NCI-H2029 treated with DMSO at 0.1 percent for 48 hours (cell line): ENCODE results near the gene CYP4F8.
A peak's percentile ranks its signal among the peaks of the same experiment; 100 is the strongest.

ENCODE experiments used
- DNase-seq: peaks from one replicate; lab custom pipeline; 2025; lab: John Stamatoyannopoulos, UW

Gene CYP4F8

DNA sequence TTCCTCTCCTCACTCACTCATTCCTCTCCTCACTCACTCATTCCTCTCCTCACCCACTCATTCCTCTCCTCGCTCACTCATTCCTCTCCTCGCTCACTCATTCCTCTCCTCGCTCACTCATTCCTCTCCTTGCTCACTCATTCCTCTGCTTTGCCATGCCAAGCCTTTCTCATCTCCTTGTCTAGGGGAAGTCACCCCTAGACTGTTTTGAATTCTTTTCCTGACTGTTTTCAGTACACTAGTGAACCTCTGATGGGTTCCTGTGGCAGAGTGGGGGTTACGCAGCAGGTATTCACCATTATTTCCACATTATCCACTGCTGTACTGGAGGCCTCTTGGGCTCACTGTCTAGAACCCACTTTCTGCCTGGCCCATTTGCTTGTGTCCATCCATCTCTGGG, 1.2 kb downstream of the CYP4F8 start:
- no peak for DNase-seq

DNA sequence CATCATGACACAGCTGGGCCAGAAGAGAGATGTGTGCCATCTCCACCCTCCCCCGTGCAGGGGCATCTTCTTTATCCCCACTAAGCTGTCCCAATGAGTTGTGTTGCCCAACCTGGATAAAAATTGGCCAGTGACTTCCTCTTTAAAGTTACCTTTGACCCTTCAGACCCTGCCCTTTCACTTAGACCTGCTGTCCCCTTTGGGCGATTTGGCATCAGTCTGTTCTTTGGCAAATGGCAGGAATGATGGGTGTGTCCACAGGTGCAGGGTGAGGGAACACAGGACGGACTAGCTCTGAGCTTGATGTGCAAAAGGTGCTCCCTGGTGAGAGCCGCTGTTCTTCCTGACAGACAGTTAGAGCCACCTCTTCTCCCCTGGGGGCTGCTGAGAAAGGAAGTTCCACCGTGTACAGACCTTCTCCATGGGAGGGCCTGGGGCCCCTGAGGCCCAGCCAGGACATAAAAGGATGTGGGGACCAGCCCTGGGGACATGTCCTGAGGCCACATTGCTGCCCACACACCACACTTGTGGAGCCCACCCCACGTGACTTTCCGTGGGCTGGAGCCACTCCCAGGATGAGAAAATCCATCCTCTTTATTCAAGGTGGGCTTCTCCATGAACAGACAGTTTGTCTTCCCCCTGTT, 1.7 kb downstream of the CYP4F8 start:
- DNase-seq: no peak

DNA sequence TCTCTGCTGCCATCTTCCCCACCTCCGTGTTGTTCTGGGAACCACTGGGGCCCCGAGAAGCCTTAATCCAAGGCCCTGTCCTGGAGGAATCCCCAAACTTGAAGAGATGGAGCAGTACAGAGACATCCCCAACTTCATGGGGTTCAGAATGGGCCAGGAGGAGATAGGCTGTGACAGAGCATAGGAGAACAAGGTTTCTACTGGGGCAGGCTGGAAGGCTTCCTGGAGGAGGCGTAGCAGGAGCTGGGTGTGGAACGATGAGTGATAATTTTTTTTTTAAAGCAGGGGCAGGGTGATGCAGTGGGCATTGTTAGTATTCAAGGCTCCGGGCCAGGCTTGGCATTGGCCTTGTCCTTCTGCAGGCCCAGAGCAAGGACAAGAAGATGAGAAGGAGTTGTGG, 3.3 kb downstream of the CYP4F8 start:
- DNase-seq: no peak

DNA sequence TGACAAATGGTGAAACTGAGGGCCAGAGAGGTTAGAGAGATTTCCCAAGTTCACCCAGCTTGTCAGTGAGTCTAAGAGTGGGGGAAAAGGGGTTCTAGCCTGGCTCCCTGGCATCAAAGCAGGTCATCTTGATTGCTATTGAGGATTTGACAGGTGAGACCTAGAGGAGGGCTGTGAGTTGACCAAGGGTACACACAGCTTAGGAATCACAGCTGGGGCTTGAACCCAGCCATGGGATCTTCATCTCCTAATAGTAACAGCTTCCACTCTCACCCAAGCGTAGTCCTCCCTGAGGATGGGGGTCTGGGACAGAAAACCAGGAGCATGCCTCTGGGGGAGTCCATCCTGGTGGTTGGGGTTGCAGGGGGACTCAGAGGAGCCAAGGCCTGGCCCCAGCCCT, 6.8 kb downstream of the CYP4F8 start:
- no peak for DNase-seq

DNA sequence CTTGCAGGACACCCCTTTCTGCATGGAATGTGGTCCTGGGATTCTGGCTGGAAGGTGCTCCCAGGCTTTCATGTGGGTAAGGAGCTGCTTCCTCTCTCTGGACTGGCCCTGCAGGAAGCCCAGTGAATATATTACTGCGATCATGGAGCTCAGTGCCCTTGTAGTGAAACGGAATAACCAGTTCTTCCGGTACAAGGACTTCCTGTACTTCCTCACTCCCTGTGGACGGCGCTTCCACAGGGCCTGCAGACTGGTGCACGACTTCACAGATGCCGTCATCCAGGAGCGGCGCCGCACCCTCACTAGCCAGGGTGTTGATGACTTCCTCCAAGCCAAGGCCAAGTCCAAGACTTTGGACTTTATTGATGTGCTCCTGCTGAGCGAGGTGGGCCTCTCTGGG, 8.0 kb downstream of the CYP4F8 start:
- no peak for DNase-seq

DNA sequence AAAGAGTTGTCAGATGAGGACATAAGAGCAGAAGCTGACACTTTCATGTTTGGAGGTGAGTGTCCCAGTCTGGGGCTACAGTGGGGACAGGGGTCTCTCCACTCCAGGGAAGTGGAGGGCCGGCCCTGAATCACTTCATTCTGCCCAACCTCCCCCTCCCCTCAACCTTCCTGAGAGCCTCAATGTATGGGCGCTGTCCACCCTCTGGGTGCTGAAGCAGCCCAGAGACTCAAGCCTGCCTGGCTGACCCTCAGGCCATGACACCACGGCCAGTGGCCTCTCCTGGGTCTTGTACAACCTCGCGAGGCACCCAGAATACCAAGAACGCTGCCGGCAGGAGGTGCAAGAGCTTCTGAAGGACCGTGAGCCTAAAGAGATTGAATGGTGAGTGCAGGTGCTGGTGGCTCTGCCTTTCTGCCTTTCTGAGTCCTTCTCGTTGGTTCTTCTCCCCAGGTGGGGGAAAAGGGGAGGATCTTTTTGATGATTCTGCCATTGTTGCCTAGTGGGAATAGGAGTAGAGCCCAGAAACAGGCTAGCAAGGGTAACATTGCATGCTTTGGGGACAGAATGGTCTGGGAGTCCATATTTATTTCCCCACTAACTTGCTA, 8.8 kb downstream of the CYP4F8 start:
- DNase-seq: no peak

DNA sequence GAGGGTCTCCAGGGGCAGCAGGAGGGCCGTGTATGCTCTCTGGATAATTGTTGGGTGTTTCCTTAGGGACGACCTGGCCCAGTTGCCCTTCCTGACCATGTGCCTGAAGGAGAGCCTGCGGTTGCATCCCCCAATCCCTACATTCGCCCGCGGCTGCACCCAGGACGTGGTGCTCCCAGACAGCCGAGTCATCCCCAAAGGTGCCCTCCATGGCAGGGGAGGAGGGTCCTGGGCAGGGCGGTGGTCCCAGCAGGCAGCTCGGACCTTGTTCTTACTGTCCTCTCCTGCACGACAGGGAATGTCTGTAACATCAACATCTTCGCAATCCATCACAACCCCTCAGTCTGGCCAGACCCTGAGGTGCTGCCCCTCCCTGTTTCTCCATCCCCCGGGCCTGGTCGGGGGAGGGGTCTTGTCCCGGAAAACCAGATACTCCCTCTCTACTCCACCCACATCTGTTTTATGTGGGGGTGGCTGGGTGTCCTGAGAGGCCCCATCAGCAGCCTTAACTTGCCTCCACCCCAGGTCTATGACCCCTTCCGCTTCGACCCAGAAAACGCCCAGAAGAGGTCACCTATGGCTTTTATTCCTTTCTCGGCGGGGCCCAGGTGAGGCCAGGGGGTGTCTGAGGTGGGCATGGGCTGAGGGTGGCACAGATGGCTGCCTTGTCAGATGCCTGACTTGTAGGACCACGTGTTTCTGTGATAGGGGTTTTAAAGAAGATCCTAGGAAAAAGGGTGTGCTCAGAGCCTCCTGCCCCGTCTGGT, 13.4 kb downstream of the CYP4F8 start:
- DNase-seq: no peak

DNA sequence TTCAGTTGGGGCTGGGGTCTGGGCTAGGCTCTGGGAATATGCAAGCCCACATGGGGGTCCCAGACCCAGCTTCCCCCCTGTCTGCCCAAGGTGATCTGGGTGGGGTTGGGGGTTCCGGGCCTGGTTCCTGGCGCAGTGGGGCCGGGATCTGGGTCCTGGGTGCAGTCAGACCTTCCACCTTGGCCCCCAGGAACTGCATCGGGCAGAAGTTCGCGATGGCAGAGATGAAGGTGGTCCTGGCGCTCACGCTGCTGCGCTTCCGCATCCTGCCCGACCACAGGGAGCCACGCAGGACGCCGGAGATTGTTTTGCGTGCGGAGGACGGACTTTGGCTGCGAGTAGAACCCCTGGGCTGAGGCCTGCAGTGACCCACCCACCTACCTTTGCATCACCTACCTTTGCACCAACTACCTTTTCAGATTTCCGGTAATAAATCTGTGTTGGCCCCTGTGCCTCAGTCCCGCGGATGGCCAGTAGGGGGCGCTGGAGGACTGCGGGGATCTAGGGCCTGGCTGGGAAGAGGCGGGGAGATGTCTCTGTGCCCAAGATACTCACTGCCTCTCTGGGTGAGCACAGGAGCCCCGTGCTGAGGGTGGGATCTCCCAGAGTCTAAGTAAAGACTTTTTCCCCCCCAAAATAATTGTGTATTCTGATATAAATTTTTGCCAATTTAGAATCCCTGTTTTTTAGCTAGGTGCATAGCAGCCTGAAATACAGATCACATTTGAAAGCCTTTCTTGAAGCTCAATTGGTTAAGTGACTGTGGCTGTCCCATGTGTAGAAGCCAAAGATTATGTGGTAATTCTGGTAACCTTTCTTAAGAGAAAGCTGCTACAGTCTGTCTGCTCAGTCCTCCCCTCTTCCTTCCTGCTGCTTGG, 14.2 kb downstream of the CYP4F8 start:
- DNase-seq: peak; percentile 84

DNA sequence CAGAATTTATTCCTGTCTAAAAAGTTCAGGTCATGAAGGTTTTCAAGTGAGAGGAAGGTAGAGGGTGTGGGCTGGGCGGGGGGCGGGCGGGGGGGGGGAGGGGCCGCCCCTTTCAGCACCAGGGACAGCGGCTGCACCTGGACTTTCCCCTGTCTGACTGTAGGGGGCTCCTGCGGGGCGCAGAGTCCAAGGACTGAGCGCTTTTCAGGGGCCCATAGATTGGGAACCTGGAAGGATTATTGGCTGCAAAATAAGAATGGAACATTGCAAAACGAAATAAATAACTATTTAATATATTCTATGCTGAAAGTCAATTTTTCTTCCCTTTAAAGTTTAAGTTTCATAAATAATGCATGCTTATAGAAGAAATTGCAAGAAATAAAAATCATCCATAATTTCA, 16.8 kb downstream of the CYP4F8 start:
- DNase-seq: no peak

DNA sequence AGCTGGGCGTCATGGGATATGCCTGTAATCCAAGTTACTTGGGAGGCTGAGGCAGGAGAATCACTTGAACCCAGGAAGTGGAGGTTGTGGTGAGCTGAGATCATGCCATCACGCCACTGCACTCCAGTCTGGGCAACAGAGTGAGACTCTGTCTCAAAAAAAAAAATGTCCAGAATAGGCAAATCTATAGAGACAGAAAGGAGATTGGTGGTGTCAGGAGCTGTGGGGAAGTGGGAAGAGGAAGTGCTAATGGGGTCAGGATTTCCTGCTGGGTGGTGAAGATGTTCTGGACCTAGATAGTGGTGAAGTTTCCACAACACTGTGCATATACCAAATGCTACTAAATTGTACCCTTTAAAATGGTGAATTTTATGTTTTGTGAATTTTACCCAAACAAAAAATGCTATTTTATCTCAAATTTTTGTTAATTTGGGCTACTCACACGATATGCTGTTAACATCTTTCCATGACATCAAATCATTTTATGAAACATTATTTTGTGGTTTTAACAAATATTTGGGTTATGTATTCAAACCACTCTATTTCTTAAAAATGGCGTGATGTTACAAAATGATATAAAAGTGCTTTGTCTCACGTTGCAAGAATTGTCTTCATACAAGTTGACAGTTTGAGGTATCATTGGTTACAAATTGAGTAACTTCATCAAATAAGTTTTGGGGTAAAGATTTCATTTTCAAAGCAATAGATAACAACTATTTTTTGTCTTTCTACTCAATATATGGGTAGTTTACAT, 18.2 kb downstream of the CYP4F8 start:
- no peak for DNase-seq

DNA sequence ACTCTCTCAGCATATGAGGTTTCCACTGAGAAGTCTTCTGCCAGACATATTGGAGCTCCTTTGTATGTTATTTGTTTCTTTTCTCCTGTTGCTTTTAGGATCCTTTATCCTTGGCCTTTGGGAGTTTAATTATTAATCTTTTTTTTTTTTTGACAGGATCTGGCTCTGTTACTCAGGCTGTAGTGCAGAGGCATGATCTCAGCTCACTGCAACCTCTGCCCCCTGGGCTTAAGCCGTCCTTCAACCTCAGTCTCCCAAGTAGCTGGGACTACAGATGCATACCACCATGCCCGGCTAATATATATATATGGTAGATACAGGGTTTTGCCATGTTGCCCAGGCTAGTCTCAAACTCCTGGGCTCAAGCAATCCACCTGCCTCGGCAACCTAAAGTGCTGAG, 19.1 kb downstream of the CYP4F8 start:
- DNase-seq: no peak

DNA sequence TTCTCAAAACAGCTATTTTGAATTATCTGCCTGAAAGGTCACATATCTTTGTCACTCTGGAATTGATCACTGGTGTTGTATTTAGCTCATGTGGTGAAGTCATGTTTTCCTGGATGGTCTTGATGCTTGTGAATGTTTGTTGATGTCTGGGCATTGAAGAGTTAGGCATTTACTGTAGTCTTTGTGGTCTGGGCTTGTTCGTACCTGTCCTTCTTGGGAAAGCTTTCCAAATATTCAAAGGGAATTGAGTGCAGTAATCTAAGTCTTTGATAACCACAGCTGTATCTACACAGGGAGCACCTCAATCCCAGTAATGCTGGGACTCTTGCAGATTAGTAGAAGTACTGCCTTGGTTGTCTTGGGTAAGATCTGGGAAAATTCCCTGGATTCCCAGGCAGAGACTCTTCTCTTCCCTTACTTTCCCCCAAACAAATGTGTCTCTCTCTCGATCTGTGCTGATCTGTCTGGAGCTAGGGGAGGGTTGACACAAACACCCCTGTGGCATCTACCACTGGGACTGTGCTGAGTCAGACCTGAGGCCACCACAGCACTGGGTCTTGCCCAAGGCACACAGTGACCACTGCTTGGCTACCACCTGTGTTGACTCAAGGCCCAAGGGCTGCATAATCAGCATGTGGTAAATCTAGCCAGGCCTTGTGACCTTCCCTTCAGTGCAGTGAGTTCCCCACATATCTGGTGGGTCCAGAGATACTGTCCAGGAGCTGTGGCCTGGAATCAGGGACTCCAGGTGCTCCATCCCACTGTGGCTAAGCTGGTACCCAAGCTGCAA, 20.2 kb downstream of the CYP4F8 start:
- DNase-seq: no peak

DNA sequence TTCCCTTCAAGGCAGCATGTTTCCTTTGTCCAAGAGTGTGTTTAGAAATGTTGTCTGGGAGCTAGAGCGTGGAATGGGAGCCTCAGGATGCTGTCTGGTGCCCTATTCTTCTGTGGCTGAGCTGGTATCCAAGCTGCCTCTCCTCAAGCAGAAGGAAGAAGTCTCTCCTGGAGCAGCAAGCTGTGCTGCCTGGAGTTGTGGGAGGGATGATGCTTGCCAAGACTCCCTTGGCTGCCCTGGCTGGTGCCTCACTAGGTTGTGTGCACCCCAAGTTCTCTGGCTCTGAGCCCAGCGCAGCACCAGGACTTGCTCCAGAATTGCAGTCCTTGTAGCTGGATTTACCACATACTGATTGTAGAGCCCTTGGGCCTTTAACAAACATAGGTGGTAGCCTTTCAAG, 21.0 kb downstream of the CYP4F8 start:
- DNase-seq: no peak

DNA sequence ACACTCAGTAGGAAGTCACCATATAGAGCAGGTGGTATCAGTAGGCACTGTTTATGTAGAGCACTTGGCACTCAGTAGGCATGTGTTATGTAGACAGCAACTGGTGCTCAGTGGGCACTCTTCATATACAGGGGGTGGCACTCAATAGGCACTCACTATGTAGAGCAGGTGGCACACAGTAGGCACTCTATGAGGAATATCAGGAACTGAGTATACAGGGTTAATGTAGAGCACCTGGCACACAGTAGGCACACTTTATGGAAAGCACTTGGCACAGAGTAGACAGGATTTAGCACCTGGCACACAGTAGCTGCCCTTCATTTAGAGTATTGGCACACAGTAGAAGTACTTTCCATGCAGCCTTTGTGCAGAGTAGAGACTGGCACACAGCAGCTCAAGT, 24.6 kb downstream of the CYP4F8 start:
- DNase-seq: peak; percentile 61

DNA sequence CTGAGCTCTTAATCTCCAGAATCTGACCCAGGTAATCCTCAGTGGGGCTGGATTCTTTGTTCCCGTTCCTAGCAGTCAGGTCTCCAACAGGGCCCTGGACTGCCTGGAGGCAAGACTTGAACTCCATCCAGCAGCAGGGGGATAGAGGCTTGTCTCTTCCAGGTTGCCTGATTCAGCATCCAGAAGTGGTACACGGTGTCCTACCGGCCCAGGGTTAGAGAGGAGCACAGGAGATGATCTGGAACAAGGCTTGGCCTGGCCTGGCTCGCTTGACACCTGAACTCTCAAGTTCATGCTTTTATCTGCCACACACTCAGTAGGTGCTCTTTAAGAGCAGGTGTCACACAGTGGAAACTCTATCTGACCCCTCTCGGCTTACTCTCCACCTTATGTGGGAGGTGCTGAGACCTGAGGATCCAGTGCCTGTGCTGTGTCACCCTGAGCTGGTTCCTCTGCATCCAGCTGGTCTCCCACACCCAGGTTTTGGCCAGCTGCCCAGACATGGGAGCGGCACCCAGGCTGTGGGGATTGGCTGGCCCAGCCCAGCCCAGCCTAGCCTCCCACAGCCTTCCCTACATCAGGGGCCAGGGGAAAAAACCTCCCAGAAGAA, 25.4 kb downstream of the CYP4F8 start, which contains the start of gene CYP4F3:
Gene CYP4F3 (plus strand): TSS at position 604 of the 610 bp plus-strand sequence. CDS start 519 bp downstream, outside the sequence.
- DNase-seq: peak; percentile 83

DNA sequence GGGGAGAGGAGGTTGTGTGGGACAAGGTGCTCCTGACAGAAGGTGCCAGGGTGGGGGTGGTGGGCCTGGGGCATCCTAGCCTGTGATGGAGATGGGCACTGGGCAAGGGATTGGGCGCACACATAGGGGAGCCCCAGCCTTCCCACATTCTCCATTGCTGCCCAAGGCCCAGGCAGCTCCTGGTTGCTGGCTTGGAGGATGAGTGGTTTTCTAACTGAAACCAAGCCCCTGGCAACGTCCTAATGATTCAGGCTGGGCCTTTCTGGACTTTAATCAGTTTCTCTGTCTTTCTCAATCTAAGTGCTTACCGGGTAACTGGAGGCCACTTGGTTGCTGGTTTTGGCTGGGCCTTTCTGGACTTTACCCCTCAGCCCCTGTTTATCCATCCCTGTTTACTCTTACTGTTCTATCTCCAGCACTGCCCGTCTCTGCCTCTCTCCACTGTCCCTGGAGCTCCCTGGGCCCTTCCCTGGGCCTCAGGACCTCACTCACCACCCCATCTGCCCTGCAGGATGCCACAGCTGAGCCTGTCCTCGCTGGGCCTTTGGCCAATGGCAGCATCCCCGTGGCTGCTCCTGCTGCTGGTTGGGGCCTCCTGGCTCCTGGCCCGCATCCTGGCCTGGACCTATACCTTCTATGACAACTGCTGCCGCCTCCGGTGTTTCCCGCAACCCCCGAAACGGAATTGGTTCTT, 26.0 kb downstream of the CYP4F8 start:
- no peak for DNase-seq

DNA sequence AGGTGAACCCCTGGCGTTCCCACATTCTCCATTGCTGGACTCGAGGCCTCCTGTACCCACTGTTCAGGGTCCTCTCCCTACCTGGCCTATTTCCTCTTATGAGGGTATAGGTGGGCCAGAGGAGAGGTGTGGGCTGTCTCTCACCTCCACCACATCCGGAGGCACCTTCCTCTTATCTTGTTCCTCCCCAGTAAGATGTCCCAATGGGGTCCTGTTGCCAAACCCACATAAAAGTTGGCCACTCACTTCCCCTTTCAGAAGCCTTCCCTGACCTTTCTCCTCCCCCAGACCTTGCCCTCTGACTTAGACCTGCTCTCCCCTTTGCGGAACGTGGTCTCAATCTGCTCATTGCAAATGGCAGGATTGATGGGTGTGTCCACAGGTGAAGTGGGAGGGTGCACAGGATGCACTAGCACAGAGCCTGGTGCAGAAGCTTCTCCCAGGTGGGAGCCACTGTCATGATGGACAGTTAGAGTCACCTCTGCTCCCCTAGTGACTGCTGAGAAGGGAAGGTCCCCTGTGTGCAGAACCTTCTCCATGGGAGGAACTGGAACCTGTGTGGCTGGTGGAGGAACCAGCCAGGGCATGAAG, 27.0 kb downstream of the CYP4F8 start:
- no peak for DNase-seq

DNA sequence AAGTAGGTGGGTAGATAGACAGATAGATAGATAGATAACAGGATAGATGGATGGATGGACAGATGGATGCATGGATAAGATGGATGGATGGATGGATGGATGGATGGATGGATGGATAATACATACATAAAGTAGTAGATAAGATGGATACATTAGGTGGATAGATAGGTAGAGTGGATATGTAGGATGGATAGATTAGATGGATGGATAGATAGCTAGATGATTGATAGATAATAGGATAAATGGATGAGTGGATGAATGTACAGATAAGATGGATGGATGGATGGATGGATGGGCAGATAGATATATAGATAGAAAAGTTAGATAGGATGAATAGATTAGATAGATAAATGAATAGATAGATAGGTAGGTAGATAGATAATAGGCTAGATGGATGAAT, 27.8 kb downstream of the CYP4F8 start:
- DNase-seq: no peak

DNA sequence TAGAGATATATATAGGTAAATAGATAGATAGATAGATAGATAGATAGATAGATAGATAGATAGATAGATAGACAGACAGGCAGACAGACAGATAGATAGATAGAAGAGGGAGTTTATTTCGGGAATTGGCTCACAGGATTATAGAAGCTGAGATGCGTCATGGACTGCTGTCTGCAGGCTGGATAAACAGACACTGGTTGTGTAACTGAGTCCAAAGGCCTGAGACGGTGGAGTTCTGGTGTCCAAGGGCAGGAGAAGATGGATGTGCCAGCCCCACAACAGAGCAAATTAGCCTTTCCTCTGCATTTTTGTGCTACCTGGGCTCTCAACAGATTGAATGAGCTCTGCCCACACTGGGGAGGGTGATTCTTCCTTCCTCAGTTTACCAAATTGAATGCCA, 28.4 kb downstream of the CYP4F8 start:
- no peak for DNase-seq
